Pancreas (tissue), 10 donors: ENCODE data around the gene ADAMTS2. TPM values are rescaled to one million over a fixed set of nuclear protein-coding genes. Genes with fewer than 3 reads are reported as not detected.

Experiments used
- ATAC-seq, 4 donors: fragments of 200-7000 bp; cut with Tn5 transposase; one replicate each; pipeline versions ENCODE4 v1.8.0 to v1.9.1; 2020; ENCODE audit warnings: mild to moderate bottlenecking in 4 of 4, moderate library complexity in 4 of 4
- DNase-seq, 6 donors: peaks; one replicate each; pipeline ENCODE4 v3.0.0-alpha.2; 2020
- FAIRE-seq: peaks from 2 replicates; lab custom pipeline; 2012; peaks lifted over from hg19 to GRCh38; lab: Jason Lieb, UNC
- H3K27ac ChIP-seq, 4 donors: fragments of 200-600 bp; sonication (generic); 1 replicate in 3 of 4; 2 replicates in 1 of 4; pipeline versions ENCODE4 v1.5.0 to v1.8.0; 2020
- H3K27me3 ChIP-seq, 4 donors: fragments of 200-600 bp; one replicate each; pipeline ENCODE4 v1.8.0; 2021
- H3K36me3 ChIP-seq, 3 donors: fragments of 200-600 bp; sonication (generic) in 1 of 3; one replicate each; pipeline versions ENCODE4 v1.5.0 to v1.8.0; 2020 to 2021
- H3K4me1 ChIP-seq, 3 donors: fragments of 200-600 bp; one replicate each; pipeline ENCODE4 v1.8.0; 2021
- H3K4me3 ChIP-seq, 4 donors: fragments of 200-600 bp; sonication (generic) in 2 of 4; one replicate each; pipeline versions ENCODE4 v1.5.0 to v1.8.0; 2020 to 2021
- H3K9me3 ChIP-seq, 4 donors: fragments of 200-600 bp; one replicate each; pipeline ENCODE4 v1.8.0; 2021
- WGBS, 2 donors: extraction: QIAGEN DNeasy Blood & Tissue Kit; methylation state at CpG; one replicate each; pipeline ENCODE4 v1.1.7; 2013; 5-methylcytosine and 5-hydroxymethylcytosine counted together
- intact Hi-C, 3 donors: fragments of 100-400 bp; cut with DNase I; formaldehyde crosslinking; loops; one replicate each; pipeline versions ENCODE4 v1.11.1 to v1.14.2; 2022
- polyA plus RNA-seq, 2 donors: library from polyadenylated mRNA; stranded (reverse); fragments of 200-250 nt; gene quantifications; one replicate each; pipeline ENCODE4 v1.2.3, GENCODE V29; 2013
- total RNA-seq, 6 donors: library from RNA; stranded (reverse); fragmentation: NEBNext Ultra II Directional in 4 of 6; extraction: Animal tissue kit (Norgen Biotek cat#: 25700) in 4 of 6; gene quantifications; one replicate each; pipeline versions ENCODE4 v1.2.1 to v1.2.4, GENCODE V29; 2021 to 2023
- TF ChIP-seq, protein P1 (sequence below), 4 donors: fragments of 200-600 bp; sonication (generic) in 3 of 4; IDR thresholded peaks; one replicate each; pipeline versions ENCODE4 v1.5.0 to v1.8.0; 2021; ENCODE audit warnings: antibody characterized with exemption in 4 of 4
- donor health status: healthy with polysubstance abuse.
- donor health status: DM: no; HTN: no; CAD: no; lungs with moderate emphysema.
- donor health status: DM: no; HTN: no; CAD: no.
- donor health status: control.
- donor health status: control.
- donor health status: Bipolar disorder and iron deficiency.
- donor health status: DM: yes; HTN: yes; CAD: no.
- donor health status: DM: no; HTN: no; CAD: no.
- donor health status: DM: no; HTN: no; CAD: no.
- donor health status: DM: yes; HTN: yes; CAD: no.

ADAMTS2 gene
- total and polyA plus RNA-seq, 8 donors = 1.3 to 18.5 (median 5.8) TPM

DNA sequence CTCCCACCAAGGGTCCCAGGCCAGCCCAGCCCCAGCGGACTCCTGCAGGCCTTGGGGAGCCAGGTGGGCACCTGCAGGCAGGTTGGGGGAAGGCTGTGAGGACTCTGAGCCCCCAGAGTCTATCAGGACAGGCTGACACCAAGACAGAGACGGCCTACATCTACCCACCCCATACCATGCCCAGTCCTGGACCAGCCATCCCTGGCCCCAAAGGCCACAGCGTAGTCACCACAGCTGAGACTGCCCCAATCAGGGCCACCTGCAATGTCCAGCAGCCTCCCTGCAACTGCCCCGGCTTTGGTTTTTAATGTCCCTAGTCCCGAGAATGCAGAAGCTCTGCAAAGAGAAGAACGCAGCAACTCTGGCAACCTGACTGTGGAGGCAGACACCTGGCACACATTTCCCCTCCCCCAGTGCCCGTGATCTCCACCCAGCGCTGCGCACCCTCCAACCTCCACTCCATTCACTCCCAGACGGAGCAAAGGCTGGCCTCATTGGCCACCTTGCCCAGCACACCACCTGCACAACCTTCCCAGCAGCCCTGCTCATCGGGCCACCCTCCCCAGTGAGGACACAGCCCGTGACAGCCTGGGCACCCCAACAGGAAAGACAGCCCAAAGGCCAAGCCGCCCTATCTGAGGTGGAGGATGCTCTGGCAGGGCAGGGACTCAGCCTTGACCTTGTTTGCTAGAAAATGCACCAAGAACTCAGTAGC, 14.9 kb downstream of the ADAMTS2 start:
- peaks cover 0 to 6% (median 0%) of the 10 kb centered on the region in 4 donors for H3K27me3 ChIP-seq
- H3K9me3 ChIP-seq = no peaks in the 10 kb centered on the region
- H3K27ac ChIP-seq = no peak overlapping the region
- DNase-seq = peak in 1 of 6 donors; percentile 34
- no peak overlapping the region for H3K4me3 ChIP-seq
- no peaks in the 10 kb centered on the region for H3K4me1 ChIP-seq
- TF ChIP-seq, protein P1, sequence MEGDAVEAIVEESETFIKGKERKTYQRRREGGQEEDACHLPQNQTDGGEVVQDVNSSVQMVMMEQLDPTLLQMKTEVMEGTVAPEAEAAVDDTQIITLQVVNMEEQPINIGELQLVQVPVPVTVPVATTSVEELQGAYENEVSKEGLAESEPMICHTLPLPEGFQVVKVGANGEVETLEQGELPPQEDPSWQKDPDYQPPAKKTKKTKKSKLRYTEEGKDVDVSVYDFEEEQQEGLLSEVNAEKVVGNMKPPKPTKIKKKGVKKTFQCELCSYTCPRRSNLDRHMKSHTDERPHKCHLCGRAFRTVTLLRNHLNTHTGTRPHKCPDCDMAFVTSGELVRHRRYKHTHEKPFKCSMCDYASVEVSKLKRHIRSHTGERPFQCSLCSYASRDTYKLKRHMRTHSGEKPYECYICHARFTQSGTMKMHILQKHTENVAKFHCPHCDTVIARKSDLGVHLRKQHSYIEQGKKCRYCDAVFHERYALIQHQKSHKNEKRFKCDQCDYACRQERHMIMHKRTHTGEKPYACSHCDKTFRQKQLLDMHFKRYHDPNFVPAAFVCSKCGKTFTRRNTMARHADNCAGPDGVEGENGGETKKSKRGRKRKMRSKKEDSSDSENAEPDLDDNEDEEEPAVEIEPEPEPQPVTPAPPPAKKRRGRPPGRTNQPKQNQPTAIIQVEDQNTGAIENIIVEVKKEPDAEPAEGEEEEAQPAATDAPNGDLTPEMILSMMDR (IDR thresholded peaks at IDR 0.05) = no peak
- 63 to 71% methylated on average over 13 of the region's 13 CpGs for WGBS, 2 donors
- H3K36me3 ChIP-seq = no peaks in the 10 kb centered on the region
- ATAC-seq = no peak
- FAIRE-seq = no peak
- intact Hi-C loops = no loop called here

DNA sequence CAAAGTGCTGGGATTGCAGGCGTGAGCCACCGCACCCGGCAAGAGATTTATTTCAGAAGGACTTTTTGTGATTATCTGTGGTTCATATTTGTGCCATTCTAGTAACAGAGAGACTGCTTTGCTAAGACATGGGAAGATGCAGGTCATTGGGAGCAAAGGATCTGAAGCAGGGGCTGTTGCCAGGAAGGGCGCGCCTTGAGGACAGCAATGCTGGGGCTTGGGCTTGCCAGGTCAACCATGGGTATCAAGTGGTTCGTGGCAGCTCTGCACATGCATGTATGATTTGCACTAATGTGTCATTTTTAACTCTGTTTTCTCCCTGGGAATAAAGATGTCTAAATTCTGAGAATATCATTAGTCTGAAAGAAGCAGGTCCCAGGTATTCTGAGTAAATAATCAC, 17.0 kb downstream of the ADAMTS2 start:
- WGBS, 2 donors = 85 to 92% methylated on average over 6 of the region's 6 CpGs
- no peak overlapping the region for H3K27ac ChIP-seq
- no peak overlapping the region for H3K4me3 ChIP-seq
- no peaks in the 10 kb centered on the region for H3K9me3 ChIP-seq
- TF ChIP-seq, protein P1 (IDR thresholded peaks at IDR 0.05) = no peak
- no peak for ATAC-seq
- peaks cover 0 to 5% (median 0%) of the 10 kb centered on the region in 4 donors for H3K27me3 ChIP-seq
- FAIRE-seq = no peak
- no peaks in the 10 kb centered on the region for H3K4me1 ChIP-seq
- intact Hi-C loops = no loop called here
- DNase-seq = peak in 2 of 6 donors; percentile 7 to 21
- no peaks in the 10 kb centered on the region for H3K36me3 ChIP-seq

DNA sequence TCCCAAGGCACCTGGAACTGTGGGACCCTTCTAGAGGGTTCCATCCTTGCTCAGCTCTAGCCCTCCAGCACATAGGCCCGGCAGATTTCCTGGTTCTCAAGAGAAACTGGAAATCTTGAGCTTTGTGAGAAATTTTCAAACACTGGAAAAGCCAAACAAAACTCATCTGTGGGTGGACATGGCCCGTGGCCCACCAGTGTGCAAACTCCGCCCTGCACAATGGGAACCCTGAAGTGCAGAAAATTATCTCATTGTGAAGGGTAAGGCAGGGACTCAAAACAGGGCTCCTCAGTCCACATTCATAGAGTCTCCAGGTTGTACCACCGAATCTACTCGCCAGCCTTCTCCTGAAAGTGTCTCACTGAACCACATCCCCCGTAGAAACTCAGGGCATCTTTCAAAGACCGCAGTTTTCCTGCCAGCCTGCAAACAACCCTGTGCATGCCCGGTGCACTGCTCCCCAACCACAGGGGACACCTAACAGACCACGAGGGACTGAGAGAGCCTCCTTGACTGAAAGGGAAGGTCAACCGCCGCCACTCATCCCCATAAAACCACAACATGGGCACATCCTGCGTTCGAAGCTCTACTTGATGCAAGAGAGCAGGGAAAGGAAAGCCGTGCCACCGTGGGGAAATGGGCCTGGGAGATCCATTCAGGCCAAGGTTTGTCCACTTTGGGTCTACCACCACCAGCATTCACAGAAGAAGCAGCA, 18.1 kb downstream of the ADAMTS2 start:
- no peaks in the 10 kb centered on the region for H3K36me3 ChIP-seq
- DNase-seq (peak in 2 of 6 donors; percentile 15 to 16), FAIRE-seq (no peak), ATAC-seq (peak in 1 of 4 donors; percentile 11)
- H3K9me3 ChIP-seq = no peaks in the 10 kb centered on the region
- TF ChIP-seq, protein P1 (IDR thresholded peaks at IDR 0.05) = no peak
- WGBS, 2 donors = 69 to 75% methylated on average over 15 of the region's 15 CpGs
- no peaks in the 10 kb centered on the region for H3K4me1 ChIP-seq
- no peak overlapping the region for H3K4me3 ChIP-seq
- intact Hi-C loops = no loop called here
- no peak overlapping the region for H3K27ac ChIP-seq
- H3K27me3 ChIP-seq = peaks cover 0 to 3% (median 0%) of the 10 kb centered on the region in 4 donors

DNA sequence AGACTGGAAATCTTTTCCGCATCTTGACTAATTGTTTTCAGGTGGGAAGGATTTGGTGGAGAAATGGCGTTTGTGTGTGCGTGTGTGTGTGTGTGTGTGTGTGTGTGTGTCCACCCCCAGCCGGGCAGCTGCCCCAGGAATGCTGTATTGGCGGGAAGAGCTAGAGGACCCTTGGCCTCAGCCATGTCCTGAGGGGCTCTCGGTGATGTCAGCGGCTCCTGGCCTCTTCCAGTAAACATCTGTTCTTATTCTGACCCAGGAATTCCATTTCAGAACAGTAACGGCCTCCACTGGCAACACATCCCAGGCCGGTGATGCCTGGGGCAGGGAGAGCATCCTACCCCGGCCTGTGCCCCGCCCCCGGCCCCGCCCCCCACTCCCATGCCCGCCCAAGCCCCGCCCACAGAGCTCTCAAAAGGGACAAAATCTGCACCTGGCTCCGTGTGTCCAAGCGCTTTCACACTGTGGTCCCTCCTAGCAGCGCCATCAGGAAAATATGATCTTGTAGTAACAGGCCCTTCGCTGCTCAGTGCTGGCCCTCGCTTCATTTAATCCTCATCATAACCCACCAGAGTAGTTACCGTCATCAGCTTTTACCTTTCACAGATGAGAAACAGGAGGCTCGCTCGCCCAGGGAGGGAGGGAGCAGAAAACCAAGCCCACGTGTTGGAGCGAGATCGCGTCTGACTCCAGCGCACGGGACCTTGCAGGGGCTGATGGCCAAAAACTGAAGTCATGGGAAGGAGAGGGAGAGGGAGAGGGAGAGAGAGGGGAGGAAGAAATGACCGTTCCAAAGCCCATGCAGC, 18.9 kb downstream of the ADAMTS2 start:
- peak in 3 of 4 donors; percentile 52 to 64 (median 53) for ATAC-seq

More for the DNA sequence above, 18.9 kb downstream of the ADAMTS2 start:
- Histone ChIP-seq H3K4me3 (no peak overlapping the region), H3K27me3 (peaks cover 0 to 3% (median 0%) of the 10 kb centered on the region in 4 donors), H3K27ac (no peak overlapping the region), H3K9me3 (no peaks in the 10 kb centered on the region), H3K36me3 (no peaks in the 10 kb centered on the region), H3K4me1 (no peaks in the 10 kb centered on the region)
- peak in 3 of 6 donors; percentile 29 to 43 (median 31) for DNase-seq
- FAIRE-seq = no peak
- TF ChIP-seq, protein P1 (IDR thresholded peaks at IDR 0.05) = no peak
- intact Hi-C loops = no loop called here
- 26 to 31% methylated on average over 29 to 30 of the region's 30 CpGs for WGBS, 2 donors
